HepG2 (cell line): Measurements from ENCODE around the gene APRT. TPM values are rescaled to one million over a fixed set of nuclear protein-coding genes. Genes with fewer than 3 reads are reported as not detected.

ENCODE experiments used
- AKNA ChIP-seq: sonication (generic); formaldehyde crosslinking; IDR thresholded peaks from 2 replicates; pipeline ENCODE4 v1.4.0; 2020; ENCODE audit warnings: missing genetic modification reagents, borderline replicate concordance
- ATF1 ChIP-seq: IDR thresholded peaks from 2 replicates; pipeline ENCODE4 v1.6.1; 2016; ENCODE audit warnings: mild to moderate bottlenecking, control low read depth
- CHCHD3 ChIP-seq: sonication (generic); formaldehyde crosslinking; IDR thresholded peaks from 2 replicates; pipeline ENCODE4 v1.8.0; 2022; ENCODE audit warnings: mild to moderate bottlenecking, missing genetic modification reagents, moderate library complexity
- EEA1 ChIP-seq: sonication (generic); formaldehyde crosslinking; IDR thresholded peaks from 2 replicates; pipeline ENCODE4 v1.5.1; 2020; ENCODE audit warnings: mild to moderate bottlenecking, missing genetic modification reagents, borderline replicate concordance
- FOSL1 ChIP-seq: sonication (generic); formaldehyde crosslinking; IDR thresholded peaks from 2 replicates; pipeline ENCODE4 v1.9.0; 2021; ENCODE audit warnings: missing genetic modification reagents, borderline replicate concordance
- GATAD2A ChIP-seq: IDR thresholded peaks from 2 replicates; pipeline ENCODE4 v1.6.1; 2016
- HNRNPL ChIP-seq: fragments of 200-400 bp; formaldehyde crosslinking; IDR thresholded peaks from 2 replicates; pipeline ENCODE4 v1.6.1; 2017; ENCODE audit warnings: mild to moderate bottlenecking, low read depth, low read length
- KMT2B ChIP-seq: IDR thresholded peaks from 2 replicates; pipeline ENCODE4 v1.6.1; 2016; ENCODE audit warnings: missing genetic modification reagents, missing compliant biosample characterization
- PBX2 ChIP-seq: IDR thresholded peaks from 2 replicates; pipeline ENCODE4 v1.6.1; 2016; ENCODE audit warnings: control low read depth
- TCF7L2 ChIP-seq: IDR thresholded peaks from 2 replicates; pipeline ENCODE4 v1.6.1; 2011; ENCODE audit warnings: mild to moderate bottlenecking, low read depth, low read length, moderate library complexity
- ZBTB37 ChIP-seq: sonication (generic); formaldehyde crosslinking; IDR thresholded peaks from 2 replicates; pipeline ENCODE4 v1.4.0; 2020; ENCODE audit warnings: mild to moderate bottlenecking, missing genetic modification reagents
- ZNF143 ChIP-seq: sonication (generic); formaldehyde crosslinking; IDR thresholded peaks from 2 replicates; pipeline ENCODE4 v1.4.0; 2020; ENCODE audit warnings: missing genetic modification reagents
- ZNF543 ChIP-seq: sonication (generic); formaldehyde crosslinking; IDR thresholded peaks from 2 replicates; pipeline ENCODE4 v1.4.0; 2020; ENCODE audit warnings: mild to moderate bottlenecking, missing genetic modification reagents
- ZNF572 ChIP-seq: sonication (generic); formaldehyde crosslinking; IDR thresholded peaks from 2 replicates; pipeline ENCODE4 v1.5.1; 2020; ENCODE audit warnings: mild to moderate bottlenecking, missing genetic modification reagents
- ZNF83 ChIP-seq: sonication (generic); formaldehyde crosslinking; IDR thresholded peaks from 2 replicates; pipeline ENCODE4 v1.4.0; 2020; ENCODE audit warnings: missing genetic modification reagents, mild to moderate bottlenecking, borderline replicate concordance
- ZNF839 ChIP-seq: sonication (generic); formaldehyde crosslinking; IDR thresholded peaks from 2 replicates; pipeline ENCODE4 v1.4.0; 2020; ENCODE audit warnings: missing genetic modification reagents, mild to moderate bottlenecking, borderline replicate concordance
- polyA plus RNA-seq, 8 experiments: library from polyadenylated mRNA; depleted of rRNA in 3 of 8; stranded (reverse) in 7 of 8; unstranded in 1 of 8; fragments of >200 nt; fragmentation: Illumina TruSeq in 4 of 8; extraction: Trizol in 4 of 8; gene quantifications; 2 replicates each; pipeline versions ENCODE4 v1.2.1 to v1.2.3, GENCODE V29; 2011 to 2016; ENCODE audit warnings: low read depth in 4 of 8, missing spikeins in 1 of 8, mixed read lengths in 1 of 8; ENCODE audit not compliant: insufficient read depth in 1 of 8
- total RNA-seq, 5 experiments: library from RNA; depleted of rRNA; stranded (reverse); fragments of >200 nt; fragmentation: Illumina TruSeq; extraction: Trizol; gene quantifications; 2 replicates each; pipeline ENCODE4 v1.2.3, GENCODE V29; 2016; ENCODE audit warnings: low read depth in 1 of 5
- TF ChIP-seq, protein P1 (sequence below): fragments of 450-650 bp; IDR thresholded peaks from 2 replicates; pipeline ENCODE4 v1.6.1; 2017; ENCODE audit warnings: mild to moderate bottlenecking

APRT gene
- total and polyA plus RNA-seq, 2 of the 13 experiments (the other 11 are each of a cell fraction or from before 2014, with no cell fraction given): 155 to 242 TPM

GRCh38 chr16:88785106-88785924, 26.4 kb downstream of the APRT start, which contains the start of gene PIEZO1 (continued):
- no peak for TF ChIP-seq PBX2
- no peak for TF ChIP-seq ZNF839 (CRISPR knock-in tag)
- 0 out of 2 replicates have a peak, but pooled peaks have one; percentile 31 for TF ChIP-seq CHCHD3 (CRISPR knock-in tag)
- peak; percentile 30; the same call in 1 of the 2 replicates for TF ChIP-seq KMT2B
- peak; percentile 64; the same call in 1 of the 2 replicates for TF ChIP-seq ZNF543
- TF ChIP-seq FOSL1: no peak
- TF ChIP-seq, protein P1, sequence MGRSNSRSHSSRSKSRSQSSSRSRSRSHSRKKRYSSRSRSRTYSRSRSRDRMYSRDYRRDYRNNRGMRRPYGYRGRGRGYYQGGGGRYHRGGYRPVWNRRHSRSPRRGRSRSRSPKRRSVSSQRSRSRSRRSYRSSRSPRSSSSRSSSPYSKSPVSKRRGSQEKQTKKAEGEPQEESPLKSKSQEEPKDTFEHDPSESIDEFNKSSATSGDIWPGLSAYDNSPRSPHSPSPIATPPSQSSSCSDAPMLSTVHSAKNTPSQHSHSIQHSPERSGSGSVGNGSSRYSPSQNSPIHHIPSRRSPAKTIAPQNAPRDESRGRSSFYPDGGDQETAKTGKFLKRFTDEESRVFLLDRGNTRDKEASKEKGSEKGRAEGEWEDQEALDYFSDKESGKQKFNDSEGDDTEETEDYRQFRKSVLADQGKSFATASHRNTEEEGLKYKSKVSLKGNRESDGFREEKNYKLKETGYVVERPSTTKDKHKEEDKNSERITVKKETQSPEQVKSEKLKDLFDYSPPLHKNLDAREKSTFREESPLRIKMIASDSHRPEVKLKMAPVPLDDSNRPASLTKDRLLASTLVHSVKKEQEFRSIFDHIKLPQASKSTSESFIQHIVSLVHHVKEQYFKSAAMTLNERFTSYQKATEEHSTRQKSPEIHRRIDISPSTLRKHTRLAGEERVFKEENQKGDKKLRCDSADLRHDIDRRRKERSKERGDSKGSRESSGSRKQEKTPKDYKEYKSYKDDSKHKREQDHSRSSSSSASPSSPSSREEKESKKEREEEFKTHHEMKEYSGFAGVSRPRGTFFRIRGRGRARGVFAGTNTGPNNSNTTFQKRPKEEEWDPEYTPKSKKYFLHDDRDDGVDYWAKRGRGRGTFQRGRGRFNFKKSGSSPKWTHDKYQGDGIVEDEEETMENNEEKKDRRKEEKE: no peak
- TF ChIP-seq ZNF143 (CRISPR knock-in tag): 0 out of 2 replicates have a peak, but pooled peaks have one; percentile 44
- TF ChIP-seq TCF7L2: no peak
- TF ChIP-seq ZNF572 (CRISPR knock-in tag): no peak
- TF ChIP-seq ZNF83: peak; percentile 55
- TF ChIP-seq GATAD2A (CRISPR knock-in tag): peak; percentile 90
- TF ChIP-seq ATF1 (CRISPR knock-in tag): no peak
- TF ChIP-seq EEA1: peak; percentile 86; the same call in 1 of the 2 replicates
- 0 out of 2 replicates have a peak, but pooled peaks have one; percentile 29 for TF ChIP-seq HNRNPL
- TF ChIP-seq AKNA (CRISPR knock-in tag): no peak
- TF ChIP-seq ZBTB37 (CRISPR knock-in tag): no peak
